22Rv1 (cell line): ENCODE results near the gene SMURF2.

Experiments used
- CTCF ChIP-seq: fragments of 450-650 bp; IDR thresholded peaks from 2 replicates; pipeline ENCODE4 v1.5.1; 2017; ENCODE audit warnings: mild to moderate bottlenecking
- ZFX ChIP-seq: fragments of 450-650 bp; IDR thresholded peaks from 2 replicates; pipeline ENCODE4 v1.6.1; 2017; ENCODE audit warnings: antibody characterized with exemption, borderline replicate concordance

DNA sequence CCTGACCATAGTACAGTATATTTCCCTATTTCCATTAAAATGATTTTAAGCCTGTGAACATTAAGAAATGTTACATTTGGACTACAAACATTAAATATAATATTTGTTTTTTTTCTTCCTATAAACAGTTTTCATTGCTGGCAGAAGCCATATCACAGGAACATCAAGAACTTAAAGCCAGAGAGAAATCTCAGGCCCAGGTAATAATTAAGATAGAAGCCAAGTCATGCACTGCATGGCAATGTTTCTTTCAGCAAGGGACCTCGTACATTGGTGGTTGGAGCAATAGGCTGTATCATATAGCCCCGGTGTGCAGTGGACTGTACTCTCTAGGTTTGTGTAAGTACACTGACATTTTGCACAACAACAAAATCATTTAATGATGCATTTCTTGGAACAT lies 125.2 kb downstream of the SMURF2 start:
- no peak for TF ChIP-seq CTCF
- TF ChIP-seq ZFX = no peak
